ENCODE measurements around the gene BTNL9. TPM values are rescaled to one million over a fixed set of nuclear protein-coding genes. Genes with fewer than 3 reads are reported as not detected.
"Not testable (repeated sequence)": the region's sequence is repeated elsewhere in the genome, so short reads cannot be mapped to it uniquely, and the experiment has no call there.

Gene BTNL9
- 0.77 TPM for polyA plus RNA-seq (2013, experiment 1 of 2)
- polyA plus RNA-seq (2013, experiment 2 of 2): 0.40 TPM

GRCh38 chr5:181039931-181040630 is at the start of gene BTNL9:
BTNL9 (plus strand) TSS chr5:181040266; CDS start chr5:181045490, 5,224 bp downstream.
- Histone ChIP-seq H3K9me3 (ENCODE audit: control insufficient read depth, low read length) (peaks cover 7% of the 10 kb centered on the region), H3K36me3 (ENCODE audit: control insufficient read depth, insufficient read depth, low read length) (no peaks in the 10 kb centered on the region), H3K4me1 (ENCODE audit: control insufficient read depth, insufficient read depth, low read length, poor library complexity, severe bottlenecking) (no peaks in the 10 kb centered on the region), H3K4me3 (ENCODE audit: extremely low read depth, insufficient read depth, low read length, poor library complexity, severe bottlenecking) (no peak within 1 kb of the TSS), H3K27ac (ENCODE audit: low read depth, low read length, severe bottlenecking) (no peak within 1 kb of the TSS)
- 75 to 84% methylated on average over 15 of the region's 17 CpGs for WGBS, 2 experiments (ENCODE audit: insufficient coverage in 2 of 2)

- no peaks in the 10 kb centered on the region for H3K36me3 ChIP-seq (ENCODE audit: control insufficient read depth, insufficient read depth, low read length)
- H3K9me3 ChIP-seq (ENCODE audit: control insufficient read depth, low read length): no peaks in the 10 kb centered on the region
- H3K4me3 ChIP-seq (ENCODE audit: extremely low read depth, insufficient read depth, low read length, poor library complexity, severe bottlenecking): no peak overlapping the region
- 100% methylated on average over 2 of the region's 5 CpGs; no CpG with 5 or more reads in 1 of the 2 experiments for WGBS, 2 experiments (ENCODE audit: insufficient coverage in 2 of 2)
- H3K4me1 ChIP-seq (ENCODE audit: control insufficient read depth, insufficient read depth, low read length, poor library complexity, severe bottlenecking): no peaks in the 10 kb centered on the region
- no peak overlapping the region for H3K27ac ChIP-seq (ENCODE audit: low read depth, low read length, severe bottlenecking)
Measured at GRCh38 chr5:180990882-180991242, 49.2 kb upstream of the BTNL9 start.

- Histone ChIP-seq H3K27ac (ENCODE audit: low read depth, low read length, severe bottlenecking) (no peak overlapping the region), H3K4me3 (ENCODE audit: extremely low read depth, insufficient read depth, low read length, poor library complexity, severe bottlenecking) (no peak overlapping the region), H3K4me1 (ENCODE audit: control insufficient read depth, insufficient read depth, low read length, poor library complexity, severe bottlenecking) (no peaks in the 10 kb centered on the region), H3K9me3 (ENCODE audit: control insufficient read depth, low read length) (no peaks in the 10 kb centered on the region), H3K36me3 (ENCODE audit: control insufficient read depth, insufficient read depth, low read length) (no peaks in the 10 kb centered on the region)
Measured at GRCh38 chr5:181001947-181002346, 38.1 kb upstream of the BTNL9 start.

GRCh38 chr5:181005791-181006190 is 34.3 kb upstream of the BTNL9 start:
- no peak overlapping the region for H3K4me3 ChIP-seq (ENCODE audit: extremely low read depth, insufficient read depth, low read length, poor library complexity, severe bottlenecking)
- 78 to 100% methylated on average over 1 to 6 of the region's 9 CpGs for WGBS, 2 experiments (ENCODE audit: insufficient coverage in 2 of 2)
- no peaks in the 10 kb centered on the region for H3K36me3 ChIP-seq (ENCODE audit: control insufficient read depth, insufficient read depth, low read length)
- H3K27ac ChIP-seq (ENCODE audit: low read depth, low read length, severe bottlenecking): no peak overlapping the region
- peaks cover 5% of the 10 kb centered on the region for H3K9me3 ChIP-seq (ENCODE audit: control insufficient read depth, low read length)
- no peaks in the 10 kb centered on the region for H3K4me1 ChIP-seq (ENCODE audit: control insufficient read depth, insufficient read depth, low read length, poor library complexity, severe bottlenecking)

GRCh38 chr5:181008136-181008535 is 31.9 kb upstream of the BTNL9 start:
- Histone ChIP-seq H3K36me3 (ENCODE audit: control insufficient read depth, insufficient read depth, low read length) (no peaks in the 10 kb centered on the region), H3K9me3 (ENCODE audit: control insufficient read depth, low read length) (peaks cover 5% of the 10 kb centered on the region), H3K4me3 (ENCODE audit: extremely low read depth, insufficient read depth, low read length, poor library complexity, severe bottlenecking) (no peak overlapping the region), H3K27ac (ENCODE audit: low read depth, low read length, severe bottlenecking) (no peak overlapping the region), H3K4me1 (ENCODE audit: control insufficient read depth, insufficient read depth, low read length, poor library complexity, severe bottlenecking) (no peaks in the 10 kb centered on the region)
- 70 to 79% methylated on average over 5 to 6 of the region's 6 CpGs for WGBS, 2 experiments (ENCODE audit: insufficient coverage in 2 of 2)

- 79 to 80% methylated on average over 2 of the region's 4 CpGs for WGBS, 2 experiments (ENCODE audit: insufficient coverage in 2 of 2)
- not testable (repeated sequence) for H3K27ac ChIP-seq (ENCODE audit: low read depth, low read length, severe bottlenecking); H3K36me3 ChIP-seq (ENCODE audit: control insufficient read depth, insufficient read depth, low read length); H3K9me3 ChIP-seq (ENCODE audit: control insufficient read depth, low read length); H3K4me1 ChIP-seq (ENCODE audit: control insufficient read depth, insufficient read depth, low read length, poor library complexity, severe bottlenecking); H3K4me3 ChIP-seq (ENCODE audit: extremely low read depth, insufficient read depth, low read length, poor library complexity, severe bottlenecking)
Measured at GRCh38 chr5:181010018-181010417, 30.0 kb upstream of the BTNL9 start.

GRCh38 chr5:181014654-181015053 is 25.4 kb upstream of the BTNL9 start:
- not testable (repeated sequence) for H3K9me3 ChIP-seq (ENCODE audit: control insufficient read depth, low read length); H3K4me3 ChIP-seq (ENCODE audit: extremely low read depth, insufficient read depth, low read length, poor library complexity, severe bottlenecking); H3K36me3 ChIP-seq (ENCODE audit: control insufficient read depth, insufficient read depth, low read length); H3K27ac ChIP-seq (ENCODE audit: low read depth, low read length, severe bottlenecking); H3K4me1 ChIP-seq (ENCODE audit: control insufficient read depth, insufficient read depth, low read length, poor library complexity, severe bottlenecking)

- H3K4me3 ChIP-seq (ENCODE audit: extremely low read depth, insufficient read depth, low read length, poor library complexity, severe bottlenecking); H3K27ac ChIP-seq (ENCODE audit: low read depth, low read length, severe bottlenecking); H3K36me3 ChIP-seq (ENCODE audit: control insufficient read depth, insufficient read depth, low read length); H3K4me1 ChIP-seq (ENCODE audit: control insufficient read depth, insufficient read depth, low read length, poor library complexity, severe bottlenecking): not testable (repeated sequence)
- WGBS, 2 experiments (ENCODE audit: insufficient coverage in 2 of 2): 100% methylated on average over 1 of the region's 3 CpGs; no CpG with 5 or more reads in 1 of the 2 experiments
- H3K9me3 ChIP-seq (ENCODE audit: control insufficient read depth, low read length): peaks cover 13% of the 10 kb centered on the region
Measured at GRCh38 chr5:181017448-181017847, 22.6 kb upstream of the BTNL9 start.

DNA sequence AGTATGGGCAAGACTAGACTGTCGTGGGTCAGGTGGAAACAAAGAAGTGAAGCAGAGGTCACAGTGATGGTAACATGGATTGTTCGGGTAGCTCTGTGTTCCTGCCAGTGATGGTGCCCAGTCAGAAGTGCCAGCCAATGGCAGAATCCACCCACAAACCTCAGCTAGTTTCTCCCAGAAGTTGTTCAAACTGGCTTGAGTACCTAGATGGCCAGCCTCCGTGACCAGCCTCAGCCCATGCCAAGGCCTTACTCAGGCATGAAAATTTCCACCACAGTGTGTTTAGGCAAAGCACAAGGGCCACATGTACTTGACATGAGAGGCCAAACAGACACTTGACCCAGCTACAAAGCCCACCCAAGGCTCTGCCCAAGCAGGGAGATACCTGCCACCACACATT is 19.4 kb upstream of the BTNL9 start:
- no peaks in the 10 kb centered on the region for H3K36me3 ChIP-seq (ENCODE audit: control insufficient read depth, insufficient read depth, low read length)
- no peaks in the 10 kb centered on the region for H3K4me1 ChIP-seq (ENCODE audit: control insufficient read depth, insufficient read depth, low read length, poor library complexity, severe bottlenecking)
- no peak overlapping the region for H3K4me3 ChIP-seq (ENCODE audit: extremely low read depth, insufficient read depth, low read length, poor library complexity, severe bottlenecking)
- peaks cover 24% of the 10 kb centered on the region for H3K9me3 ChIP-seq (ENCODE audit: control insufficient read depth, low read length)
- no peak overlapping the region for H3K27ac ChIP-seq (ENCODE audit: low read depth, low read length, severe bottlenecking)
- WGBS, 2 experiments (ENCODE audit: insufficient coverage in 2 of 2): 72 to 82% methylated on average over 3 of the region's 3 CpGs

DNA sequence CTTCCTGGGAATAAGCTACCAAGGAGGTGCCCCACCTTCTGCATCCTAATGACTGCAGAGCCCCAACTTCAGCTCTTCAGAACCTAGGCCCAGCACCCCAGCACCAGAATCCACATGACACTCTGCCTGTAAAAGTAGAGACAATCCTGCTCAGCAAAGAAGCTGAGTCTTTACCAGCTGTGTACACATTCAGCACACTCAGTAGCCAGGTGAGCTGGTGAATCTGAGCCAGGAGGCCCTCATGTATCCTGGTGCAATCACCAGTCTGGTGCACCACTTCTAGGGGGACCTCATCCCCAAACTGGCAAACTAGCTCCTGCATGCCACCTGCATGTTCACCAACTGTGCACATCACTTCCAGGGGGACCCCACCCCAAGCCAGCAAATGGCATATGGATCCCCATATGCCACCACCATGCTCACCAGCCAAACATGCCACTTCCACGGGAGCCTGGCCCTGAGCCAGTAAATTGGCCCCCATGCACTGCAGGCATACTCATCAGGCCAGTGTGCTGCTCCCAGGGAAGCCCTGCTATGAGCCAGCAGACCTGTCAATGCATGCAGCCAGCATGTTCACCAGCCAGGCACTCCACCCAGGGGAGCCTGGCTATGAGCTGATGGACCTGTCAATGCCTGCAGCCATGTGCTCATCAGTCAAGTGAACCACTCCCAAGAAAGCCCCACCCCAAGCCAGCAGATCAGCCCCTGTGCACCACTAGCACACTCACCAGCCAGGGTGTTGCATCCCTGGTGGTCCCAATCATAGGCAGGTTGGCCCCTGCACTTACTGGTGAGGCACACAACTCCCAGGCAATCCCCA is 15.6 kb upstream of the BTNL9 start:
- Histone ChIP-seq H3K4me1 (ENCODE audit: control insufficient read depth, insufficient read depth, low read length, poor library complexity, severe bottlenecking) (no peaks in the 10 kb centered on the region), H3K9me3 (ENCODE audit: control insufficient read depth, low read length) (peaks cover 18% of the 10 kb centered on the region), H3K27ac (ENCODE audit: low read depth, low read length, severe bottlenecking) (no peak overlapping the region), H3K4me3 (ENCODE audit: extremely low read depth, insufficient read depth, low read length, poor library complexity, severe bottlenecking) (no peak overlapping the region), H3K36me3 (ENCODE audit: control insufficient read depth, insufficient read depth, low read length) (no peaks in the 10 kb centered on the region)
- 60 to 63% methylated on average over 1 of the region's 1 CpG for WGBS, 2 experiments (ENCODE audit: insufficient coverage in 2 of 2)

DNA sequence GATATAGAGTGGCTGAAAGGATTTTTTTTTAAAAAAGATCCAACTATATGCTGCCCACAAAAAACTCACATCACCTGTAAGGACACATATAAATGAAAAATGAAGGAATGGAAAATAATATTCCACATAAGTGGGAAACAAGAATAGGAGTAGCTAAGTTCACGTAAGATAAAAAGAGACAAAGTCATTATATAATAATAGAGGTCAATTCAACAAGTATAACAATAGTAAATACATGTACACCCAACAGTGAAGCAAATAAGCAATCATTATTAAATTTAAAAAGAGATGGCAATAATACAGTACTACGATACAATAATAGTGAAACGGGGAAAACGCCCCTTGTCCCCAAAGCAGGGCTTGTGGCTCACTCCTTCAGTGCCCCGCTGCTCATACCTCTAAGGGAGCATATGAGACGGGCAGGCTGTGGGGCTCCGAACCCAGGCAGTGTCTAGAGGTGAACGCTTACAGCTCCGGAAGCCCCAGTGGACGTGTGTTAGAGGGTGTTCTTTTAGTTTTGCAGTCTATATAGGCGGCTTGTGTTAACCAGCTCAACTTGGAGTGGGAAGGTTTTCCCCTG is 12.5 kb upstream of the BTNL9 start:
- H3K4me3 ChIP-seq (ENCODE audit: extremely low read depth, insufficient read depth, low read length, poor library complexity, severe bottlenecking): no peak overlapping the region
- H3K36me3 ChIP-seq (ENCODE audit: control insufficient read depth, insufficient read depth, low read length): no peaks in the 10 kb centered on the region
- peaks cover 10% of the 10 kb centered on the region for H3K9me3 ChIP-seq (ENCODE audit: control insufficient read depth, low read length)
- H3K4me1 ChIP-seq (ENCODE audit: control insufficient read depth, insufficient read depth, low read length, poor library complexity, severe bottlenecking): no peaks in the 10 kb centered on the region
- WGBS, 2 experiments (ENCODE audit: insufficient coverage in 2 of 2): 76 to 79% methylated on average over 6 to 10 of the region's 11 CpGs
- no peak overlapping the region for H3K27ac ChIP-seq (ENCODE audit: low read depth, low read length, severe bottlenecking)

Data from mesodermal cell (in vitro differentiated cells).